Right lobe of liver (tissue), 4 donors: ENCODE results near the gene TMEM240.
"Not testable (repeated sequence)": the region's sequence is repeated elsewhere in the genome, so short reads cannot be mapped to it uniquely, and the experiment has no call there.

Experiments
- CTCF ChIP-seq, 4 donors: fragments of 200-600 bp in 3 of 4; fragments of 450-650 bp in 1 of 4; IDR thresholded peaks; one replicate each; pipeline versions ENCODE4 v1.5.1 to v1.8.0; 2016 to 2022; ENCODE audit warnings: antibody characterized with exemption in 4 of 4, mild to moderate bottlenecking in 2 of 4
- POLR2A ChIP-seq: fragments of 450-650 bp; IDR thresholded peaks from one replicate; pipeline ENCODE4 v1.6.1; 2017; ENCODE audit warnings: antibody characterized with exemption, mild to moderate bottlenecking
- donor health status: DM: no; HTN: no; CAD: no.
- donor health status: DM: no; HTN: no; CAD: no.
- donor health status: DM: no; HTN: yes; CAD: no.

GRCh38 chr1:1509465-1509850 lies 31.0 kb downstream of the TMEM240 start:
- not testable (repeated sequence) for TF ChIP-seq CTCF (IDR thresholded peaks at IDR 0.05); POLR2A
